HEK293 (cell line): Measurements from ENCODE around the gene THSD7B.

Source experiments
- CTCF ChIA-PET: fragments of 350-600 bp; formaldehyde crosslinking; extraction: SDS; loops from one replicate; lab custom pipeline; 2021; ENCODE audit warnings: antibody characterized with exemption; lab: Yijun Ruan, JAX
- POLR2A ChIA-PET: fragments of 300-600 bp; formaldehyde crosslinking; extraction: SDS; loops from one replicate; lab custom pipeline; 2020; ENCODE audit warnings: antibody characterized with exemption, inconsistent platforms; lab: Yijun Ruan, JAX
- H3K27ac ChIP-seq: fragments of 200-500 bp; sonication (Bioruptor generic); 2 replicates; pipeline ENCODE4 v1.5.1; 2014; ENCODE audit warnings: low read depth, low read length, control low read depth, inconsistent platforms; ENCODE audit errors: extremely low read depth
- H3K36me3 ChIP-seq, 2 experiments: fragments of 200-500 bp in 1 of 2; sonication (Bioruptor generic) in 1 of 2; 1 replicate in 1 of 2; 2 replicates in 1 of 2; pipeline ENCODE4 v1.5.1; 2014 to 2017; ENCODE audit warnings: inconsistent platforms in 2 of 2, low read length in 2 of 2; ENCODE audit not compliant: control insufficient read depth in 2 of 2, insufficient read depth in 1 of 2
- H3K4me1 ChIP-seq: fragments of 200-500 bp; sonication (Bioruptor generic); 2 replicates; pipeline ENCODE4 v1.5.1; 2014; ENCODE audit warnings: mild to moderate bottlenecking, low read length, inconsistent platforms; ENCODE audit not compliant: control insufficient read depth, insufficient read depth
- H3K4me3 ChIP-seq: 2 replicates; pipeline ENCODE4 v1.5.1; 2011; ENCODE audit warnings: low read depth, mild to moderate bottlenecking, control low read depth, low read length, moderate library complexity
- H3K9me3 ChIP-seq: fragments of 200-500 bp; sonication (Bioruptor generic); 2 replicates; pipeline ENCODE4 v1.5.1; 2014; ENCODE audit warnings: low read depth, low read length, inconsistent platforms; ENCODE audit not compliant: control insufficient read depth, insufficient read depth
- KLF1 ChIP-seq: fragments of 450-650 bp; formaldehyde crosslinking; IDR thresholded peaks from 2 replicates; pipeline ENCODE4 v1.5.1; 2016; ENCODE audit warnings: missing biosample characterization, missing genetic modification characterization
- MZF1 ChIP-seq: fragments of 450-650 bp; formaldehyde crosslinking; IDR thresholded peaks from 2 replicates; pipeline ENCODE4 v1.5.1; 2017; ENCODE audit warnings: missing biosample characterization, missing genetic modification characterization, borderline replicate concordance
- OVOL3 ChIP-seq: fragments of 450-650 bp; formaldehyde crosslinking; IDR thresholded peaks from 2 replicates; pipeline ENCODE4 v1.5.1; 2016; ENCODE audit warnings: missing biosample characterization, missing genetic modification characterization
- SP2 ChIP-seq: fragments of 450-650 bp; formaldehyde crosslinking; IDR thresholded peaks from 2 replicates; pipeline ENCODE4 v1.5.1; 2016; ENCODE audit warnings: missing biosample characterization, missing genetic modification characterization
- SP7 ChIP-seq: fragments of 450-650 bp; formaldehyde crosslinking; IDR thresholded peaks from 2 replicates; pipeline ENCODE4 v1.5.1; 2016; ENCODE audit warnings: missing biosample characterization, missing genetic modification characterization
- ZBTB1 ChIP-seq: fragments of 450-650 bp; formaldehyde crosslinking; IDR thresholded peaks from 2 replicates; pipeline ENCODE4 v1.5.1; 2016; ENCODE audit warnings: missing biosample characterization, missing genetic modification characterization
- ZNF146 ChIP-seq: fragments of 450-650 bp; formaldehyde crosslinking; IDR thresholded peaks from 2 replicates; pipeline ENCODE4 v1.5.1; 2016; ENCODE audit warnings: missing biosample characterization, missing genetic modification characterization
- ZNF157 ChIP-seq: fragments of 450-650 bp; formaldehyde crosslinking; IDR thresholded peaks from 2 replicates; pipeline ENCODE4 v1.5.1; 2016; ENCODE audit warnings: missing biosample characterization, missing genetic modification characterization
- ZNF202 ChIP-seq: fragments of 450-650 bp; formaldehyde crosslinking; IDR thresholded peaks from 2 replicates; pipeline ENCODE4 v1.5.1; 2016; ENCODE audit warnings: missing biosample characterization, missing genetic modification characterization, borderline replicate concordance
- ZNF211 ChIP-seq: fragments of 450-650 bp; formaldehyde crosslinking; IDR thresholded peaks from 2 replicates; pipeline ENCODE4 v1.5.1; 2016; ENCODE audit warnings: low read depth, missing biosample characterization, missing genetic modification characterization
- ZNF221 ChIP-seq: fragments of 450-650 bp; formaldehyde crosslinking; IDR thresholded peaks from 2 replicates; pipeline ENCODE4 v1.5.1; 2017; ENCODE audit warnings: missing biosample characterization, missing genetic modification characterization, borderline replicate concordance
- ZNF311 ChIP-seq: fragments of 450-650 bp; formaldehyde crosslinking; IDR thresholded peaks from 2 replicates; pipeline ENCODE4 v1.5.1; 2017; ENCODE audit warnings: missing biosample characterization, missing genetic modification characterization, borderline replicate concordance
- ZNF423 ChIP-seq: fragments of 450-650 bp; formaldehyde crosslinking; IDR thresholded peaks from 2 replicates; pipeline ENCODE4 v1.5.1; 2016; ENCODE audit warnings: missing biosample characterization, missing genetic modification characterization
- ZNF433 ChIP-seq: fragments of 450-650 bp; formaldehyde crosslinking; IDR thresholded peaks from 2 replicates; pipeline ENCODE4 v1.5.1; 2016; ENCODE audit warnings: missing biosample characterization, missing genetic modification characterization, low read depth
- ZNF501 ChIP-seq: fragments of 450-650 bp; formaldehyde crosslinking; IDR thresholded peaks from 2 replicates; pipeline ENCODE4 v1.5.1; 2016; ENCODE audit warnings: missing biosample characterization, missing genetic modification characterization
- ZNF514 ChIP-seq: fragments of 450-650 bp; formaldehyde crosslinking; IDR thresholded peaks from 2 replicates; pipeline ENCODE4 v1.5.1; 2016; ENCODE audit warnings: missing biosample characterization, missing genetic modification characterization
- ZNF560 ChIP-seq: fragments of 450-650 bp; formaldehyde crosslinking; IDR thresholded peaks from 2 replicates; pipeline ENCODE4 v1.5.1; 2017; ENCODE audit warnings: missing biosample characterization, missing genetic modification characterization, borderline replicate concordance
- ZNF561 ChIP-seq: fragments of 450-650 bp; IDR thresholded peaks from 2 replicates; pipeline ENCODE4 v1.5.1; 2018; ENCODE audit warnings: missing biosample characterization, missing genetic modification characterization, borderline replicate concordance
- ZNF654 ChIP-seq: fragments of 450-650 bp; formaldehyde crosslinking; IDR thresholded peaks from 2 replicates; pipeline ENCODE4 v1.5.1; 2016; ENCODE audit warnings: low read depth, missing biosample characterization, missing genetic modification characterization
- ZNF658 ChIP-seq: fragments of 450-650 bp; formaldehyde crosslinking; IDR thresholded peaks from 2 replicates; pipeline ENCODE4; 2016; ENCODE audit warnings: missing biosample characterization, missing genetic modification characterization
- ZNF670 ChIP-seq: fragments of 450-650 bp; formaldehyde crosslinking; IDR thresholded peaks from 2 replicates; pipeline ENCODE4 v1.5.1; 2016; ENCODE audit warnings: missing biosample characterization, missing genetic modification characterization, low read depth
- ZNF792 ChIP-seq: fragments of 450-650 bp; formaldehyde crosslinking; IDR thresholded peaks from 2 replicates; pipeline ENCODE4 v1.5.1; 2016; ENCODE audit warnings: missing biosample characterization, missing genetic modification characterization
- ZSCAN16 ChIP-seq: fragments of 450-650 bp; formaldehyde crosslinking; IDR thresholded peaks from 2 replicates; pipeline ENCODE4 v1.5.1; 2016; ENCODE audit warnings: missing biosample characterization, missing genetic modification characterization
- ZSCAN30 ChIP-seq: fragments of 450-650 bp; IDR thresholded peaks from 2 replicates; pipeline ENCODE4 v1.5.1; 2018; ENCODE audit warnings: missing biosample characterization, mild to moderate bottlenecking, missing genetic modification characterization, moderate library complexity
- TF ChIP-seq, protein P1 (sequence below): fragments of 450-650 bp; formaldehyde crosslinking; IDR thresholded peaks from 2 replicates; pipeline ENCODE4; 2016; ENCODE audit warnings: missing biosample characterization, missing genetic modification characterization

THSD7B gene

DNA sequence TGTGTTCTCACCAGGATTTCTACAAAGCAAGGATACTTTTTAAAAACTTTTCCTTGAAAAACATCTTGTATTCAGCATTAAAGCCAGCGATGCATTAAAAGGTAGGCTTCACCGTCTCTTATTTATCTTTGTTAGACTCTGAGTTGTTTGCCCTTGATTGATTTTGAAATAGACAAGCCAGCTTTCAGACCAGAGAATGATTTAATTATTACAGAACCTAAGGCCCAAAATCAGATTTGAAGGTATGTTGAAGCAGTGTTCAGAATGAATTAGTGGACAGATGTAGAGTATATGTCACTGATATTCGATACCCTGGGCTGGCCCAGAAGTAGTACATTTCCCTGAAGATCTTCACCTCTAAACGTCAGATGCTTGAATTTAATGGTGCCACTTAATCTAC is 136.4 kb downstream of the THSD7B start:
- H3K9me3 ChIP-seq, result no peaks in the 10 kb centered on the region
- CTCF ChIA-PET, result no interaction called here
- no peak overlapping the region for H3K4me3 ChIP-seq
- POLR2A ChIA-PET, result no interaction called here
- no peaks in the 10 kb centered on the region for H3K36me3 ChIP-seq
- no peak overlapping the region for H3K27ac ChIP-seq
- TF ChIP-seq SP2 (tag by site-specific recombination) (no peak), ZNF514 (tag by site-specific recombination) (no peak), ZNF157 (tag by site-specific recombination) (no peak), ZNF311 (no peak), MZF1 (tag by site-specific recombination) (no peak), ZSCAN16 (no peak), ZNF561 (tag by site-specific recombination) (no peak), ZNF658 (tag by site-specific recombination) (no peak)
- TF ChIP-seq, all 188 proteins: peak for 0
- no peaks in the 10 kb centered on the region for H3K4me1 ChIP-seq

DNA sequence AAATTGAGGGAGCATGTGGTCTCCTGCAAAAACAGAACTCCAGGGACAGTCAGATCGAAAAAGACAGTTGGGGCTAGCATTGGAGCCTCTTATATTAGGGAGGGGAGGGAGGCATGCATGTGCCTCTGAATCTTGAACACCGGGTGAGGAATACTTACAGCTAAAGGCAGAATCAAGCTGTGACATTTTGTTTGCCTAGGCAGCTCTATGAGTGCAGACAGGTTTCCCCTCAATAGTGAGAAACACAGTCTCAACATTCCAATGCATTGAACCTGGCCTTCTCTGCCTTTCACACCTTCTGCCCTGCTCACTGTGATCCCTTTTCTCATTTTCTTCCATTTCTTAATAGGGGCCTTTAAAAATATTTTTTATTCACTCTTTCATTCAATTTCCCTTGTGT is 140.4 kb downstream of the THSD7B start:
- Histone ChIP-seq H3K36me3 (no peaks in the 10 kb centered on the region), H3K27ac (no peak overlapping the region), H3K9me3 (no peaks in the 10 kb centered on the region), H3K4me1 (no peaks in the 10 kb centered on the region), H3K4me3 (no peak overlapping the region)
- ChIA-PET POLR2A (no interaction called here), CTCF (interaction anchor here (0.5 kb wide), 1 partner anchor 18 kb away, joined by 3 read pairs; no protein-coding TSS in a partner anchor)
- no peak for TF ChIP-seq ZNF202 (tag by site-specific recombination)
- TF ChIP-seq ZNF792 (tag by site-specific recombination), result no peak
- no peak for TF ChIP-seq ZNF501
- no peak for TF ChIP-seq ZBTB1
- no peak for TF ChIP-seq ZSCAN30 (tag by site-specific recombination)
- TF ChIP-seq ZNF670 (tag by site-specific recombination), result no peak
- TF ChIP-seq SP7 (tag by site-specific recombination), result no peak
- TF ChIP-seq ZNF654 (tag by site-specific recombination), result no peak
- no peak for TF ChIP-seq OVOL3 (tag by site-specific recombination)
- TF ChIP-seq ZNF211 (tag by site-specific recombination), result no peak
- TF ChIP-seq ZSCAN16, result no peak

DNA sequence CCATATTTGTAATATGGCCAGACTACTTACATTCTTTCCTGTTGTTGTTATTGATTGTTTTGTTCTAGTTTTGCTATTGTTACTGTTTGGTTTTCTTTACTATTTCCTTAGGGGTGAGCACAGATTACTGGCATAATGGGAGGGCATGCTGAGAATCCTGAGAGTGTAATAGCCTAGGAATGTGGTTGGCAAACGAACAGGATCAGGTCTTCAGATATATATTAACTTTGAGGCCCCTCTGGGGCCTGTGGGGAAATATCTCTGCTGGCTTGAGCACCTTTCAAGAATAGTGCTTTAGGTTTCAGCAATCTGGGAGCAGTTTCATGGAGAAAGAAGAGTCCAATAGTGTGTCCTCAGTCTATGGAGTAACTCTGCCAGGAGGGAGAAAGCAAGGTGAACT is 144.4 kb downstream of the THSD7B start:
- POLR2A ChIA-PET, result no interaction called here
- no peak overlapping the region for H3K27ac ChIP-seq
- no peak for TF ChIP-seq ZNF221
- no peak for TF ChIP-seq ZNF423 (tag by site-specific recombination)
- TF ChIP-seq, protein P1, sequence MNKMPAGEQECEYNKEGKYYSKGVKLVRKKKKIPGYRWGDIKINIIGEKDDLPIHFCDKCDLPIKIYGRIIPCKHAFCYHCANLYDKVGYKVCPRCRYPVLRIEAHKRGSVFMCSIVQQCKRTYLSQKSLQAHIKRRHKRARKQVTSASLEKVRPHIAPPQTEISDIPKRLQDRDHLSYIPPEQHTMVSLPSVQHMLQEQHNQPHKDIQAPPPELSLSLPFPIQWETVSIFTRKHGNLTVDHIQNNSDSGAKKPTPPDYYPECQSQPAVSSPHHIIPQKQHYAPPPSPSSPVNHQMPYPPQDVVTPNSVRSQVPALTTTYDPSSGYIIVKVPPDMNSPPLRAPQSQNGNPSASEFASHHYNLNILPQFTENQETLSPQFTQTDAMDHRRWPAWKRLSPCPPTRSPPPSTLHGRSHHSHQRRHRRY (tag by site-specific recombination), result no peak
- TF ChIP-seq KLF1, result no peak
- no peak for TF ChIP-seq ZNF560 (tag by site-specific recombination)
- no peak for TF ChIP-seq ZNF433 (tag by site-specific recombination)
- no peak for TF ChIP-seq ZNF146 (tag by site-specific recombination)

More for the DNA sequence above, 144.4 kb downstream of the THSD7B start:
- Histone ChIP-seq H3K4me3 (no peak overlapping the region), H3K9me3 (no peaks in the 10 kb centered on the region), H3K36me3 (no peaks in the 10 kb centered on the region), H3K4me1 (no peaks in the 10 kb centered on the region)
- CTCF ChIA-PET, result no interaction called here
